Panc1 (cell line): Measurements from ENCODE around the gene LMO4. TPM values are rescaled to one million over a fixed set of nuclear protein-coding genes. Genes with fewer than 3 reads are reported as not detected.

Experiments
- ATAC-seq: fragments of 200-7000 bp; cut with Tn5 transposase; 2 replicates; pipeline ENCODE4 v1.9.1; 2020; ENCODE audit warnings: mild to moderate bottlenecking, moderate library complexity
- BruUV-seq: library from RNA; stranded (reverse); fragments of 400-500 nt; replicated peaks from 2 replicates; lab custom pipeline; 2021; lab: Mats Ljungman, UMichigan
- CTCF ChIA-PET: fragments of 300-600 bp; sonication (Branson Sonifier 250); formaldehyde crosslinking; loops from one replicate; lab custom pipeline; 2022; ENCODE audit warnings: antibody characterized with exemption; lab: Charles Lee
- POLR2A ChIA-PET: fragments of 300-600 bp; sonication (Branson Sonifier 250); formaldehyde crosslinking; loops from one replicate; lab custom pipeline; 2022; ENCODE audit warnings: antibody characterized with exemption; lab: Charles Lee
- DNase-seq: peaks from one replicate; pipeline ENCODE4 v3.0.0-alpha.2; 2010; ENCODE audit warnings: low read depth, low spot score
- H3K27ac ChIP-seq: 2 replicates; pipeline ENCODE4 v1.5.1; 2011; ENCODE audit warnings: mild to moderate bottlenecking, low read length, inconsistent platforms
- H3K27me3 ChIP-seq: fragments of 200-500 bp; sonication (Bioruptor generic); 2 replicates; pipeline ENCODE4 v1.6.0; 2014; ENCODE audit warnings: low read length, inconsistent platforms; ENCODE audit not compliant: control insufficient read depth, insufficient read depth
- H3K36me3 ChIP-seq: fragments of 200-500 bp; sonication (Bioruptor generic); 2 replicates; pipeline ENCODE4 v1.5.1; 2014; ENCODE audit warnings: inconsistent platforms, mild to moderate bottlenecking, low read length, moderate library complexity; ENCODE audit not compliant: control insufficient read depth, insufficient read depth
- H3K4me1 ChIP-seq: 2 replicates; pipeline ENCODE4 v1.5.1; 2011; ENCODE audit warnings: inconsistent platforms, mild to moderate bottlenecking, low read length, moderate library complexity; ENCODE audit not compliant: control insufficient read depth, insufficient read depth
- H3K4me3 ChIP-seq, 2 experiments: 2 replicates each; pipeline ENCODE4 v1.5.1; 2011 to 2012; ENCODE audit warnings: low read depth in 2 of 2, low read length in 2 of 2, mild to moderate bottlenecking in 2 of 2, inconsistent platforms in 1 of 2, moderate library complexity in 1 of 2
- H3K9me3 ChIP-seq: fragments of 200-500 bp; sonication (Bioruptor generic); 2 replicates; pipeline ENCODE4 v1.5.1; 2014; ENCODE audit warnings: low read depth, mild to moderate bottlenecking, inconsistent platforms, low read length, moderate library complexity; ENCODE audit not compliant: control insufficient read depth, insufficient read depth
- POLR2AphosphoS5 ChIP-seq: IDR thresholded peaks from 2 replicates; pipeline ENCODE4 v1.6.1; 2012; ENCODE audit warnings: mild to moderate bottlenecking, low read depth, low read length, moderate library complexity
- SIN3A ChIP-seq: IDR thresholded peaks from 2 replicates; pipeline ENCODE4 v1.6.1; 2012; ENCODE audit warnings: low read depth, mild to moderate bottlenecking, low read length, moderate library complexity, borderline replicate concordance; ENCODE audit not compliant: insufficient read depth
- TCF7L2 ChIP-seq: IDR thresholded peaks from 2 replicates; pipeline ENCODE4 v1.6.1; 2011; ENCODE audit warnings: mild to moderate bottlenecking, low read depth, low read length, inconsistent platforms
- in situ Hi-C: cut with HindIII; loops from 2 replicates; pipeline ENCODE4 v1.10.0; 2016; ENCODE audit warnings: low sequenced_read_pairs, low pct_unique_long_range_greater_than_20kb
- intact Hi-C: fragments of 100-400 bp; cut with micrococcal nuclease; formaldehyde crosslinking; loops from one replicate; pipeline ENCODE4 v1.10.0; 2022; ENCODE audit not compliant: unreplicated experiment
- total RNA-seq: library from RNA; stranded (reverse); gene quantifications from one replicate; pipeline ENCODE4 v1.2.1, GENCODE V29; 2021; ENCODE audit not compliant: unreplicated experiment
- TF ChIP-seq, protein P1 (sequence below), 2 experiments: IDR thresholded peaks; 2 replicates each; pipeline ENCODE4 v1.6.1; 2011 to 2012; ENCODE audit warnings: low read depth in 2 of 2, control low read depth in 1 of 2, low read length in 1 of 2, mild to moderate bottlenecking in 1 of 2, moderate library complexity in 1 of 2; ENCODE audit not compliant: insufficient read depth in 1 of 2
- TF ChIP-seq, protein P2 (sequence below): fragments of 450-650 bp; IDR thresholded peaks from 2 replicates; pipeline ENCODE4 v1.5.1; 2017; ENCODE audit warnings: mild to moderate bottlenecking

Gene LMO4
- total RNA-seq, 1 experiment from 2014 or later = 38.3 TPM

GRCh38 chr1:87336623-87337067, 8.0 kb downstream of the LMO4 start:
- intact Hi-C loops = no loop called here
- in situ Hi-C loops = no loop called here
- peaks cover 14% of the 10 kb centered on the region for H3K36me3 ChIP-seq
- ChIA-PET POLR2A (interaction anchor here (1.0 kb wide), 1 partner anchor 10 kb away, joined by 3 read pairs; no protein-coding TSS in a partner anchor), CTCF (interaction anchor here (0.7 kb wide), 1 partner anchor 67 kb away, joined by 3 read pairs; no protein-coding TSS in a partner anchor)
- H3K27me3 ChIP-seq = no peaks in the 10 kb centered on the region
- TF ChIP-seq, protein P1, sequence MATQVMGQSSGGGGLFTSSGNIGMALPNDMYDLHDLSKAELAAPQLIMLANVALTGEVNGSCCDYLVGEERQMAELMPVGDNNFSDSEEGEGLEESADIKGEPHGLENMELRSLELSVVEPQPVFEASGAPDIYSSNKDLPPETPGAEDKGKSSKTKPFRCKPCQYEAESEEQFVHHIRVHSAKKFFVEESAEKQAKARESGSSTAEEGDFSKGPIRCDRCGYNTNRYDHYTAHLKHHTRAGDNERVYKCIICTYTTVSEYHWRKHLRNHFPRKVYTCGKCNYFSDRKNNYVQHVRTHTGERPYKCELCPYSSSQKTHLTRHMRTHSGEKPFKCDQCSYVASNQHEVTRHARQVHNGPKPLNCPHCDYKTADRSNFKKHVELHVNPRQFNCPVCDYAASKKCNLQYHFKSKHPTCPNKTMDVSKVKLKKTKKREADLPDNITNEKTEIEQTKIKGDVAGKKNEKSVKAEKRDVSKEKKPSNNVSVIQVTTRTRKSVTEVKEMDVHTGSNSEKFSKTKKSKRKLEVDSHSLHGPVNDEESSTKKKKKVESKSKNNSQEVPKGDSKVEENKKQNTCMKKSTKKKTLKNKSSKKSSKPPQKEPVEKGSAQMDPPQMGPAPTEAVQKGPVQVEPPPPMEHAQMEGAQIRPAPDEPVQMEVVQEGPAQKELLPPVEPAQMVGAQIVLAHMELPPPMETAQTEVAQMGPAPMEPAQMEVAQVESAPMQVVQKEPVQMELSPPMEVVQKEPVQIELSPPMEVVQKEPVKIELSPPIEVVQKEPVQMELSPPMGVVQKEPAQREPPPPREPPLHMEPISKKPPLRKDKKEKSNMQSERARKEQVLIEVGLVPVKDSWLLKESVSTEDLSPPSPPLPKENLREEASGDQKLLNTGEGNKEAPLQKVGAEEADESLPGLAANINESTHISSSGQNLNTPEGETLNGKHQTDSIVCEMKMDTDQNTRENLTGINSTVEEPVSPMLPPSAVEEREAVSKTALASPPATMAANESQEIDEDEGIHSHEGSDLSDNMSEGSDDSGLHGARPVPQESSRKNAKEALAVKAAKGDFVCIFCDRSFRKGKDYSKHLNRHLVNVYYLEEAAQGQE (IDR thresholded peaks at IDR 0.05; ENCODE audit: insufficient read depth in 1 of 2, low read depth in 2 of 2, low read length in 1 of 2) = no peak
- TF ChIP-seq, protein P2, sequence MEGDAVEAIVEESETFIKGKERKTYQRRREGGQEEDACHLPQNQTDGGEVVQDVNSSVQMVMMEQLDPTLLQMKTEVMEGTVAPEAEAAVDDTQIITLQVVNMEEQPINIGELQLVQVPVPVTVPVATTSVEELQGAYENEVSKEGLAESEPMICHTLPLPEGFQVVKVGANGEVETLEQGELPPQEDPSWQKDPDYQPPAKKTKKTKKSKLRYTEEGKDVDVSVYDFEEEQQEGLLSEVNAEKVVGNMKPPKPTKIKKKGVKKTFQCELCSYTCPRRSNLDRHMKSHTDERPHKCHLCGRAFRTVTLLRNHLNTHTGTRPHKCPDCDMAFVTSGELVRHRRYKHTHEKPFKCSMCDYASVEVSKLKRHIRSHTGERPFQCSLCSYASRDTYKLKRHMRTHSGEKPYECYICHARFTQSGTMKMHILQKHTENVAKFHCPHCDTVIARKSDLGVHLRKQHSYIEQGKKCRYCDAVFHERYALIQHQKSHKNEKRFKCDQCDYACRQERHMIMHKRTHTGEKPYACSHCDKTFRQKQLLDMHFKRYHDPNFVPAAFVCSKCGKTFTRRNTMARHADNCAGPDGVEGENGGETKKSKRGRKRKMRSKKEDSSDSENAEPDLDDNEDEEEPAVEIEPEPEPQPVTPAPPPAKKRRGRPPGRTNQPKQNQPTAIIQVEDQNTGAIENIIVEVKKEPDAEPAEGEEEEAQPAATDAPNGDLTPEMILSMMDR = no peak
- TF ChIP-seq POLR2AphosphoS5 (no peak), TCF7L2 (no peak), SIN3A (no peak)
- H3K4me1 ChIP-seq = peaks cover 49% of the 10 kb centered on the region
- no peak for DNase-seq
- BruUV-seq = no TSS peak
- H3K9me3 ChIP-seq = no peaks in the 10 kb centered on the region
- H3K27ac ChIP-seq = peak overlapping the region; percentile 83
- no peak for ATAC-seq
- H3K4me3 ChIP-seq = peak overlapping the region; percentile 42 to 71

DNA sequence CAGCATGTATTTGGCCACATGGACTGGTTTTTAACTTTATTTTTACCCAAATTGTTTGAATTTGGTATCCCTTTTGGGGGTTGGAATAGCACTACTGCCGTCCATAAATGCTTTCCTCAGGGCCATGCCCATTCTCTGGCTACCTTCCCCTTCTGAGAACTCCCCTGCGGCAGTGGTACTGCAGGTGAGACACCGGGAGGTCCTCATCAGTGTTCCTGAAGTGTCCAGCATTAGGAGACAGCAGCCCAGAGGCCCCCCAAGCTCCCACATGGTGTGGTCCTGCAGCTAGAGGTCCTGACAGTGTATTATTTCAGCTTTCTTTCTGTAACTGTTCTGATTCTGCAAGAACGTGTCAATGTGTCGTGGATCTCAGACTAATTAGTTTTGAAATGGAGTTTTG, 8.9 kb downstream of the LMO4 start:
- in situ Hi-C loops = no loop called here
- Histone ChIP-seq H3K27ac (no peak overlapping the region; the same call in 1 of the 2 replicates), H3K4me1 (peaks cover 42% of the 10 kb centered on the region), H3K36me3 (peaks cover 17% of the 10 kb centered on the region), H3K4me3 (no peak overlapping the region), H3K9me3 (no peaks in the 10 kb centered on the region), H3K27me3 (no peaks in the 10 kb centered on the region)
- ChIA-PET POLR2A (no interaction called here), CTCF (no interaction called here)
- no TSS peak for BruUV-seq
- no peak for ATAC-seq
- intact Hi-C loops = no loop called here
- DNase-seq = no peak
- TF ChIP-seq, protein P2 = no peak
- no peak for TF ChIP-seq TCF7L2
- TF ChIP-seq, protein P1 (IDR thresholded peaks at IDR 0.05; ENCODE audit: insufficient read depth in 1 of 2, low read depth in 2 of 2, low read length in 1 of 2) = no peak
- TF ChIP-seq POLR2AphosphoS5 = no peak
- TF ChIP-seq SIN3A = no peak
